SK-N-SH (cell line): ENCODE results near the gene SP2. TPM values are rescaled to one million over a fixed set of nuclear protein-coding genes. Genes with fewer than 3 reads are reported as not detected.
A peak's percentile ranks its signal among the peaks of the same experiment; 100 is the strongest.

Source experiments
- CTCF ChIA-PET: fragments of 300-600, 350-600 bp; formaldehyde crosslinking; extraction: SDS; loops from one replicate; lab custom pipeline; 2021; lab: Yijun Ruan, JAX
- POLR2A ChIA-PET: fragments of 350-600 bp; sonication (Branson Sonifier 250); formaldehyde crosslinking; extraction: SDS; loops from one replicate; lab custom pipeline; 2020; ENCODE audit warnings: antibody characterized with exemption, inconsistent platforms; lab: Yijun Ruan, JAX
- DNase-seq: peaks from one replicate; pipeline ENCODE4 v3.0.0; 2012
- H2AFZ ChIP-seq: fragments of 200-600 bp; sonication (generic); 2 replicates; pipeline ENCODE4 v1.8.1; 2016; ENCODE audit warnings: antibody characterized with exemption, mild to moderate bottlenecking, low read depth
- H3F3A ChIP-seq: fragments of 200-600 bp; sonication (generic); replicated peaks from 2 replicates; pipeline ENCODE3; 2016; ENCODE audit warnings: antibody characterized with exemption, mild to moderate bottlenecking; ENCODE audit not compliant: insufficient read depth
- H3K27ac ChIP-seq, 2 experiments: fragments of 200-500 bp in 1 of 2; fragments of 200-600 bp in 1 of 2; sonication (Bioruptor generic) in 1 of 2; sonication (generic), shearing (Covaris generic) in 1 of 2; 2 replicates each; pipeline versions ENCODE4 v1.5.1 to v1.6.1; 2014 to 2016; ENCODE audit warnings: low read depth in 2 of 2, inconsistent platforms in 1 of 2, low read length in 1 of 2, mild to moderate bottlenecking in 1 of 2, mixed read lengths in 1 of 2
- H3K27me3 ChIP-seq: fragments of 200-600 bp; sonication (generic), shearing (Covaris generic); 2 replicates; pipeline ENCODE4 v1.6.1; 2016; ENCODE audit warnings: mixed run types; ENCODE audit not compliant: insufficient read depth
- H3K36me3 ChIP-seq, 2 experiments: fragments of 200-500 bp in 1 of 2; fragments of 200-600 bp in 1 of 2; sonication (Bioruptor generic) in 1 of 2; sonication (generic) in 1 of 2; replicated peaks in 1 of 2; 2 replicates each; pipeline versions ENCODE3 to v1.5.1; 2014 to 2016; ENCODE audit warnings: low read length in 1 of 2, mild to moderate bottlenecking in 1 of 2; ENCODE audit not compliant: insufficient read depth in 2 of 2, control insufficient read depth in 1 of 2
- H3K4me1 ChIP-seq, 2 experiments: fragments of 200-500 bp in 1 of 2; fragments of 200-600 bp in 1 of 2; sonication (Bioruptor generic) in 1 of 2; sonication (generic), shearing (Covaris generic) in 1 of 2; 2 replicates each; pipeline versions ENCODE4 v1.5.1 to v1.6.1; 2014 to 2016; ENCODE audit warnings: low read depth in 1 of 2, low read length in 1 of 2, mixed run types in 1 of 2; ENCODE audit not compliant: insufficient read depth in 2 of 2, control insufficient read depth in 1 of 2
- H3K4me2 ChIP-seq: fragments of 200-600 bp; sonication (generic), shearing (Covaris generic); 2 replicates; pipeline ENCODE4 v1.6.1; 2017; ENCODE audit warnings: mixed run types
- H3K4me3 ChIP-seq, 2 experiments: fragments of 200-500 bp in 1 of 2; fragments of 200-600 bp in 1 of 2; sonication (Bioruptor generic) in 1 of 2; sonication (generic), shearing (Covaris generic) in 1 of 2; 2 replicates each; pipeline versions ENCODE4 v1.5.1 to v1.8.1; 2014 to 2016; ENCODE audit warnings: low read depth in 2 of 2, inconsistent platforms in 1 of 2, low read length in 1 of 2, mild to moderate bottlenecking in 1 of 2, mixed read lengths in 1 of 2, moderate library complexity in 1 of 2
- H3K79me2 ChIP-seq: fragments of 200-600 bp; sonication (generic); 2 replicates; pipeline ENCODE4 v1.8.1; 2017; ENCODE audit warnings: mild to moderate bottlenecking; ENCODE audit not compliant: insufficient read depth
- H3K9ac ChIP-seq: fragments of 200-600 bp; sonication (generic); 2 replicates; pipeline ENCODE4 v1.6.1; 2017; ENCODE audit warnings: mixed run types
- H3K9me2 ChIP-seq: fragments of 200-600 bp; sonication (generic); 2 replicates; pipeline ENCODE4 v1.6.1; 2017; ENCODE audit warnings: mixed run types
- H3K9me3 ChIP-seq: fragments of 200-600 bp; sonication (generic); 2 replicates; pipeline ENCODE4 v1.6.1; 2017; ENCODE audit warnings: mixed run types, mild to moderate bottlenecking, moderate library complexity
- H4K20me1 ChIP-seq: fragments of 200-600 bp; sonication (generic); 2 replicates; pipeline ENCODE4 v1.6.1; 2017; ENCODE audit warnings: mild to moderate bottlenecking, mixed run types; ENCODE audit not compliant: insufficient read depth
- ELF1 ChIP-seq: IDR thresholded peaks from 2 replicates; pipeline ENCODE4 v1.4.0; 2012
- EP300 ChIP-seq, 2 experiments: IDR thresholded peaks; 2 replicates each; pipeline versions ENCODE4 v1.4.0 to v1.6.1; 2012; ENCODE audit warnings: borderline replicate concordance in 1 of 2, low read depth in 1 of 2, low read length in 1 of 2
- JUND ChIP-seq: IDR thresholded peaks from 2 replicates; pipeline ENCODE4 v1.4.0; 2012
- MEF2A ChIP-seq: IDR thresholded peaks from 2 replicates; pipeline ENCODE4 v1.4.0; 2012; ENCODE audit warnings: low read depth, borderline replicate concordance
- MXI1 ChIP-seq: IDR thresholded peaks from 2 replicates; pipeline ENCODE4 v1.6.1; 2012; ENCODE audit warnings: mild to moderate bottlenecking, low read depth, low read length, improper control_type of control experiment
- NRF1 ChIP-seq: IDR thresholded peaks from 2 replicates; pipeline ENCODE4 v1.6.1; 2012; ENCODE audit warnings: low read depth, mild to moderate bottlenecking, low read length
- POLR2AphosphoS5 ChIP-seq: IDR thresholded peaks from 2 replicates; pipeline ENCODE4 v1.6.1; 2012; ENCODE audit warnings: low read depth, low read length
- RCOR1 ChIP-seq: fragments of 150-350 bp; IDR thresholded peaks from 2 replicates; pipeline ENCODE4 v1.6.1; 2017; ENCODE audit warnings: antibody characterized with exemption, low read length
- RFX5 ChIP-seq: IDR thresholded peaks from 2 replicates; pipeline ENCODE4 v1.6.1; 2012; ENCODE audit warnings: mild to moderate bottlenecking, improper control_type of control experiment, low read length
- RXRA ChIP-seq: IDR thresholded peaks from 2 replicates; pipeline ENCODE4 v1.4.0; 2012; ENCODE audit warnings: low read depth, mild to moderate bottlenecking, borderline replicate concordance
- SMC3 ChIP-seq: IDR thresholded peaks from 2 replicates; pipeline ENCODE4 v1.6.1; 2012; ENCODE audit warnings: low read depth, low read length, improper control_type of control experiment
- TCF12 ChIP-seq: IDR thresholded peaks from 2 replicates; pipeline ENCODE4 v1.4.0; 2012
- TEAD4 ChIP-seq: IDR thresholded peaks from 2 replicates; pipeline ENCODE4 v1.4.0; 2012; ENCODE audit warnings: mild to moderate bottlenecking, borderline replicate concordance; ENCODE audit not compliant: insufficient read depth
- YY1 ChIP-seq: IDR thresholded peaks from 2 replicates; pipeline ENCODE4 v1.4.0; 2012; ENCODE audit warnings: low read depth, mild to moderate bottlenecking
- WGBS: methylation state at CpG from one replicate; pipeline ENCODE4 v1.1.6; 2017; ENCODE audit warnings: low lambda C conversion rate; 5-methylcytosine and 5-hydroxymethylcytosine counted together
- polyA plus RNA-seq, 3 experiments: library from polyadenylated mRNA; depleted of rRNA; stranded (reverse); fragments of >200 nt; gene quantifications; 2 replicates each; pipeline ENCODE4 v1.2.3, GENCODE V29; 2012
- TF ChIP-seq, protein P1 (sequence below): fragments of 200-600 bp; sonication (generic); IDR thresholded peaks from 2 replicates; pipeline ENCODE4 v1.6.1; 2017; ENCODE audit warnings: antibody characterized with exemption, mild to moderate bottlenecking, moderate library complexity
- TF ChIP-seq, protein P2 (sequence below): IDR thresholded peaks from 2 replicates; pipeline ENCODE4 v1.6.1; 2012; ENCODE audit warnings: mild to moderate bottlenecking, low read depth, low read length, moderate library complexity
- TF ChIP-seq, protein P3 (sequence below): IDR thresholded peaks from 2 replicates; pipeline ENCODE4; 2012
- TF ChIP-seq, protein P4 (sequence below): IDR thresholded peaks from 2 replicates; pipeline ENCODE4 v1.4.0; 2012; ENCODE audit warnings: low read depth
- TF ChIP-seq, protein P5 (sequence below): IDR thresholded peaks from 2 replicates; pipeline ENCODE4 v1.4.0; 2012; ENCODE audit warnings: low read depth, borderline replicate concordance

Gene SP2
- polyA plus RNA-seq, 1 of the 3 experiments (the other 2 are of a cell fraction) = 16.7 TPM

DNA sequence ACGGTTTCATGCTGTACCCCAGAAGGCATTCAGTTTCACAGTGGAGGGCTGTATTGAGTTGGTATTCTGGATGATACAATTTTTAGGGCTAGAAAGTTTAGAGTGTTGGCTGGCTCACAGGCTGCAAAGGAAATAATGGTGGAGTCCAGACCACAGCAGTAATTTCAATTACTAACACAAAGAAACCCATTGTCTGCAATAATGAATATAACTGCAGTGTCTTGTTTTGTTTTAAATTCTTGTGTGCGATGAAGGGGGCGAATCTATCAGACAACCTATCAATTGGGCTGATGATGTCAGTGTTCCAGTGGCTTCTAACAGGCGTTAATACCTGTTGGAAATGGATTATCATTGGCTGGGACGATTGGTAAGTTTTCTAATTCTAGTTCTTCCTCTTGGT, 1.5 kb downstream of the SP2 start:
- Histone ChIP-seq H3F3A (peaks cover 3% of the 10 kb centered on the region), H3K79me2 (peaks cover 56% of the 10 kb centered on the region), H3K27ac (peak overlapping the region; percentile 88 to 94; a peak in 2 of 4 replicates), H2AFZ (no peak overlapping the region), H3K27me3 (no peaks in the 10 kb centered on the region), H3K4me1 (peaks cover 4 to 19% of the 10 kb centered on the region in 2 experiments; a peak in 3 of 4 replicates), H3K9me3 (no peaks in the 10 kb centered on the region), H3K4me3 (peak overlapping the region; percentile 88 to 92; a peak in 3 of 4 replicates), H4K20me1 (no peaks in the 10 kb centered on the region), H3K9ac (peak overlapping the region; percentile 90), H3K9me2 (no peaks in the 10 kb centered on the region), H3K4me2 (peak overlapping the region; percentile 92), H3K36me3 (peaks cover 11 to 14% of the 10 kb centered on the region in 2 experiments)
- 83% methylated on average over 5 of the region's 5 CpGs for WGBS
- no peak for DNase-seq
- ChIA-PET POLR2A (no interaction called here), CTCF (interaction anchor here (1.0 to 19.9 kb wide), 3 partner anchors 48 to 57 kb away, joined by 4 to 1447 read pairs (median 4); partner anchors contain the start of genes SCRN2 and SP6)
- TF ChIP-seq JUND (no peak), MEF2A (no peak), ELF1 (no peak), EP300 (IDR thresholded peaks at IDR 0.05; ENCODE audit: borderline replicate concordance in 1 of 2, low read depth in 1 of 2, low read length in 1 of 2) (no peak), RFX5 (no peak), YY1 (no peak), RCOR1 (no peak), TEAD4 (no peak), POLR2AphosphoS5 (no peak), RXRA (no peak), MXI1 (no peak), SMC3 (no peak), NRF1 (no peak), TCF12 (no peak)
- TF ChIP-seq, protein P1, sequence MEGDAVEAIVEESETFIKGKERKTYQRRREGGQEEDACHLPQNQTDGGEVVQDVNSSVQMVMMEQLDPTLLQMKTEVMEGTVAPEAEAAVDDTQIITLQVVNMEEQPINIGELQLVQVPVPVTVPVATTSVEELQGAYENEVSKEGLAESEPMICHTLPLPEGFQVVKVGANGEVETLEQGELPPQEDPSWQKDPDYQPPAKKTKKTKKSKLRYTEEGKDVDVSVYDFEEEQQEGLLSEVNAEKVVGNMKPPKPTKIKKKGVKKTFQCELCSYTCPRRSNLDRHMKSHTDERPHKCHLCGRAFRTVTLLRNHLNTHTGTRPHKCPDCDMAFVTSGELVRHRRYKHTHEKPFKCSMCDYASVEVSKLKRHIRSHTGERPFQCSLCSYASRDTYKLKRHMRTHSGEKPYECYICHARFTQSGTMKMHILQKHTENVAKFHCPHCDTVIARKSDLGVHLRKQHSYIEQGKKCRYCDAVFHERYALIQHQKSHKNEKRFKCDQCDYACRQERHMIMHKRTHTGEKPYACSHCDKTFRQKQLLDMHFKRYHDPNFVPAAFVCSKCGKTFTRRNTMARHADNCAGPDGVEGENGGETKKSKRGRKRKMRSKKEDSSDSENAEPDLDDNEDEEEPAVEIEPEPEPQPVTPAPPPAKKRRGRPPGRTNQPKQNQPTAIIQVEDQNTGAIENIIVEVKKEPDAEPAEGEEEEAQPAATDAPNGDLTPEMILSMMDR = no peak
- TF ChIP-seq, protein P2, sequence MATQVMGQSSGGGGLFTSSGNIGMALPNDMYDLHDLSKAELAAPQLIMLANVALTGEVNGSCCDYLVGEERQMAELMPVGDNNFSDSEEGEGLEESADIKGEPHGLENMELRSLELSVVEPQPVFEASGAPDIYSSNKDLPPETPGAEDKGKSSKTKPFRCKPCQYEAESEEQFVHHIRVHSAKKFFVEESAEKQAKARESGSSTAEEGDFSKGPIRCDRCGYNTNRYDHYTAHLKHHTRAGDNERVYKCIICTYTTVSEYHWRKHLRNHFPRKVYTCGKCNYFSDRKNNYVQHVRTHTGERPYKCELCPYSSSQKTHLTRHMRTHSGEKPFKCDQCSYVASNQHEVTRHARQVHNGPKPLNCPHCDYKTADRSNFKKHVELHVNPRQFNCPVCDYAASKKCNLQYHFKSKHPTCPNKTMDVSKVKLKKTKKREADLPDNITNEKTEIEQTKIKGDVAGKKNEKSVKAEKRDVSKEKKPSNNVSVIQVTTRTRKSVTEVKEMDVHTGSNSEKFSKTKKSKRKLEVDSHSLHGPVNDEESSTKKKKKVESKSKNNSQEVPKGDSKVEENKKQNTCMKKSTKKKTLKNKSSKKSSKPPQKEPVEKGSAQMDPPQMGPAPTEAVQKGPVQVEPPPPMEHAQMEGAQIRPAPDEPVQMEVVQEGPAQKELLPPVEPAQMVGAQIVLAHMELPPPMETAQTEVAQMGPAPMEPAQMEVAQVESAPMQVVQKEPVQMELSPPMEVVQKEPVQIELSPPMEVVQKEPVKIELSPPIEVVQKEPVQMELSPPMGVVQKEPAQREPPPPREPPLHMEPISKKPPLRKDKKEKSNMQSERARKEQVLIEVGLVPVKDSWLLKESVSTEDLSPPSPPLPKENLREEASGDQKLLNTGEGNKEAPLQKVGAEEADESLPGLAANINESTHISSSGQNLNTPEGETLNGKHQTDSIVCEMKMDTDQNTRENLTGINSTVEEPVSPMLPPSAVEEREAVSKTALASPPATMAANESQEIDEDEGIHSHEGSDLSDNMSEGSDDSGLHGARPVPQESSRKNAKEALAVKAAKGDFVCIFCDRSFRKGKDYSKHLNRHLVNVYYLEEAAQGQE = no peak
- TF ChIP-seq, protein P3, sequence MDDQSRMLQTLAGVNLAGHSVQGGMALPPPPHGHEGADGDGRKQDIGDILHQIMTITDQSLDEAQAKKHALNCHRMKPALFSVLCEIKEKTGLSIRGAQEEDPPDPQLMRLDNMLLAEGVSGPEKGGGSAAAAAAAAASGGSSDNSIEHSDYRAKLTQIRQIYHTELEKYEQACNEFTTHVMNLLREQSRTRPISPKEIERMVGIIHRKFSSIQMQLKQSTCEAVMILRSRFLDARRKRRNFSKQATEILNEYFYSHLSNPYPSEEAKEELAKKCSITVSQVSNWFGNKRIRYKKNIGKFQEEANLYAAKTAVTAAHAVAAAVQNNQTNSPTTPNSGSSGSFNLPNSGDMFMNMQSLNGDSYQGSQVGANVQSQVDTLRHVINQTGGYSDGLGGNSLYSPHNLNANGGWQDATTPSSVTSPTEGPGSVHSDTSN = no peak
- TF ChIP-seq, protein P4, sequence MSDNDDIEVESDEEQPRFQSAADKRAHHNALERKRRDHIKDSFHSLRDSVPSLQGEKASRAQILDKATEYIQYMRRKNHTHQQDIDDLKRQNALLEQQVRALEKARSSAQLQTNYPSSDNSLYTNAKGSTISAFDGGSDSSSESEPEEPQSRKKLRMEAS = no peak
- TF ChIP-seq, protein P5, sequence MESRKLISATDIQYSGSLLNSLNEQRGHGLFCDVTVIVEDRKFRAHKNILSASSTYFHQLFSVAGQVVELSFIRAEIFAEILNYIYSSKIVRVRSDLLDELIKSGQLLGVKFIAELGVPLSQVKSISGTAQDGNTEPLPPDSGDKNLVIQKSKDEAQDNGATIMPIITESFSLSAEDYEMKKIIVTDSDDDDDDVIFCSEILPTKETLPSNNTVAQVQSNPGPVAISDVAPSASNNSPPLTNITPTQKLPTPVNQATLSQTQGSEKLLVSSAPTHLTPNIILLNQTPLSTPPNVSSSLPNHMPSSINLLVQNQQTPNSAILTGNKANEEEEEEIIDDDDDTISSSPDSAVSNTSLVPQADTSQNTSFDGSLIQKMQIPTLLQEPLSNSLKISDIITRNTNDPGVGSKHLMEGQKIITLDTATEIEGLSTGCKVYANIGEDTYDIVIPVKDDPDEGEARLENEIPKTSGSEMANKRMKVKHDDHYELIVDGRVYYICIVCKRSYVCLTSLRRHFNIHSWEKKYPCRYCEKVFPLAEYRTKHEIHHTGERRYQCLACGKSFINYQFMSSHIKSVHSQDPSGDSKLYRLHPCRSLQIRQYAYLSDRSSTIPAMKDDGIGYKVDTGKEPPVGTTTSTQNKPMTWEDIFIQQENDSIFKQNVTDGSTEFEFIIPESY = no peak
